Posterior cingulate gyrus (tissue), 11 donors: Measurements from ENCODE around the gene FRRS1L.

Experiments used
- DNase-seq, 10 donors: peaks; one replicate each; pipeline versions ENCODE4 v3.0.0 to v3.0.0-alpha.2; 2020 to 2021; ENCODE audit warnings: mixed read lengths in 3 of 10
- intact Hi-C: fragments of 100-400 bp; cut with DNase I; formaldehyde crosslinking; loops from one replicate; pipeline ENCODE4 v1.15.1; 2023

Gene FRRS1L

GRCh38 chr9:109179801-109180523 is 12.9 kb upstream of the FRRS1L start:
- intact Hi-C loops: loop anchor here (5.0 kb wide), 1 partner anchor 142 kb away; the partner anchor contains the start of gene EPB41L4B

GRCh38 chr9:109176963-109177362 is 9.9 kb upstream of the FRRS1L start:
- intact Hi-C loops: no loop called here

More at GRCh38 chr9:109179801-109180523, 12.9 kb upstream of the FRRS1L start:
- DNase-seq: peak in 9 of 10 donors; percentile 16 to 92 (median 42)

GRCh38 chr9:109176386-109176785 is 9.3 kb upstream of the FRRS1L start:
- intact Hi-C loops: no loop called here
- no peak for DNase-seq

More at GRCh38 chr9:109176963-109177362, 9.9 kb upstream of the FRRS1L start:
- no peak for DNase-seq

GRCh38 chr9:109172935-109173334 is 5.9 kb upstream of the FRRS1L start:
- no peak for DNase-seq
- intact Hi-C loops: no loop called here

GRCh38 chr9:109171926-109172325 is 4.9 kb upstream of the FRRS1L start:
- intact Hi-C loops: no loop called here
- DNase-seq: no peak

- no peak for DNase-seq
- intact Hi-C loops: no loop called here
Observed at GRCh38 chr9:109168170-109168569, 1.1 kb upstream of the FRRS1L start.

GRCh38 chr9:109167716-109168115 is 667 bp upstream of the FRRS1L start:
- intact Hi-C loops: no loop called here
- DNase-seq: peak in 2 of 10 donors; percentile 8 to 27

- intact Hi-C loops: no loop called here
Observed at GRCh38 chr9:109166171-109166770, 778 bp downstream of the FRRS1L start.

GRCh38 chr9:109164042-109164441 is 3.0 kb downstream of the FRRS1L start:
- no peak for DNase-seq
- intact Hi-C loops: no loop called here

More at GRCh38 chr9:109166171-109166770, 778 bp downstream of the FRRS1L start:
- peak in 1 of 10 donors; percentile 4 for DNase-seq

GRCh38 chr9:109163194-109163593 is 3.9 kb downstream of the FRRS1L start:
- intact Hi-C loops: no loop called here
- no peak for DNase-seq

GRCh38 chr9:109162677-109163076 is 4.4 kb downstream of the FRRS1L start:
- DNase-seq: no peak
- intact Hi-C loops: no loop called here

- intact Hi-C loops: no loop called here
Observed at GRCh38 chr9:109161471-109161870, 5.6 kb downstream of the FRRS1L start.

GRCh38 chr9:109159583-109159982 is 7.5 kb downstream of the FRRS1L start:
- intact Hi-C loops: no loop called here
- DNase-seq: no peak

More at GRCh38 chr9:109161471-109161870, 5.6 kb downstream of the FRRS1L start:
- DNase-seq: no peak

- intact Hi-C loops: no loop called here
- no peak for DNase-seq
Observed at GRCh38 chr9:109158651-109159050, 8.4 kb downstream of the FRRS1L start.

- intact Hi-C loops: no loop called here
- DNase-seq: no peak
Observed at GRCh38 chr9:109156708-109157107, 10.3 kb downstream of the FRRS1L start.

- intact Hi-C loops: no loop called here
- no peak for DNase-seq
Observed at GRCh38 chr9:109150925-109151545, 16.0 kb downstream of the FRRS1L start.

GRCh38 chr9:109149722-109150121 is 17.3 kb downstream of the FRRS1L start:
- DNase-seq: no peak
- intact Hi-C loops: no loop called here

- intact Hi-C loops: no loop called here
- DNase-seq: no peak
Observed at GRCh38 chr9:109149089-109149488, 18.0 kb downstream of the FRRS1L start.

GRCh38 chr9:109145051-109145450 is 22.0 kb downstream of the FRRS1L start:
- DNase-seq: no peak
- intact Hi-C loops: no loop called here

- no peak for DNase-seq
- intact Hi-C loops: no loop called here
Observed at GRCh38 chr9:109143881-109144562, 23.0 kb downstream of the FRRS1L start.

- no peak for DNase-seq
- intact Hi-C loops: no loop called here
Observed at GRCh38 chr9:109141375-109141774, 25.7 kb downstream of the FRRS1L start.
